HCT116 (cell line): ENCODE measurements around the gene COMMD3. TPM values are rescaled to one million over a fixed set of nuclear protein-coding genes. Genes with fewer than 3 reads are reported as not detected.

Experiments used
- ATAC-seq: fragments of 200-7000 bp; cut with Tn5 transposase; 2 replicates; pipeline ENCODE4 v1.9.1; 2020; ENCODE audit warnings: mild to moderate bottlenecking, moderate library complexity
- BruUV-seq: library from RNA; stranded (reverse); fragments of 400-500 nt; replicated peaks from 2 replicates; lab custom pipeline; 2021; lab: Mats Ljungman, UMichigan
- CTCF ChIA-PET: fragments of 300-600 bp; sonication (Branson Sonifier 250); formaldehyde crosslinking; loops from one replicate; lab custom pipeline; 2021; ENCODE audit warnings: antibody characterized with exemption; lab: Charles Lee
- POLR2A ChIA-PET: fragments of 300-600, 350-600 bp; sonication (Branson Sonifier 250); formaldehyde crosslinking; loops from one replicate; lab custom pipeline; 2021; ENCODE audit warnings: antibody characterized with exemption; lab: Charles Lee
- RAD21 ChIA-PET, 2 experiments: fragments of 300-600 bp; sonication (Branson Sonifier 250); formaldehyde crosslinking; loops; one replicate each; lab custom pipeline; 2023; ENCODE audit warnings: low total read pairs in 2 of 2; ENCODE audit not compliant: uncharacterized antibody in 2 of 2, unreplicated experiment in 2 of 2, low non-redundant PET in 1 of 2; lab: Charles Lee
- DNase-seq: peaks from one replicate; pipeline ENCODE4 v3.0.0-alpha.2; 2010; ENCODE audit warnings: low read depth, low spot score
- H2AFZ ChIP-seq: fragments of 200-600 bp; shearing (Covaris generic), sonication (generic); 2 replicates; pipeline ENCODE4 v1.6.1; 2017; ENCODE audit warnings: low read depth, mixed run types, mixed read lengths, antibody characterized with exemption, low read length; ENCODE audit not compliant: poor library complexity, severe bottlenecking
- H3K27ac ChIP-seq: 2 replicates; pipeline ENCODE4 v1.5.1; 2012; ENCODE audit warnings: low read depth, low read length
- H3K27me3 ChIP-seq: fragments of 200-600 bp; sonication (generic); 2 replicates; pipeline ENCODE4 v1.6.1; 2016; ENCODE audit warnings: mixed run types, low read length, mixed read lengths; ENCODE audit not compliant: insufficient read depth
- H3K36me3 ChIP-seq, 2 experiments: fragments of 200-500 bp in 1 of 2; fragments of 200-600 bp in 1 of 2; sonication (Bioruptor generic) in 1 of 2; sonication (generic) in 1 of 2; 2 replicates each; pipeline versions ENCODE4 v1.5.1 to v1.6.1; 2014 to 2016; ENCODE audit warnings: low read length in 2 of 2, inconsistent platforms in 1 of 2, mixed read lengths in 1 of 2, mixed run types in 1 of 2; ENCODE audit not compliant: insufficient read depth in 2 of 2, control insufficient read depth in 1 of 2
- H3K4me1 ChIP-seq, 2 experiments: fragments of 200-600 bp in 1 of 2; sonication (generic) in 1 of 2; 2 replicates each; pipeline versions ENCODE4 v1.5.1 to v1.6.1; 2012 to 2017; ENCODE audit warnings: low read length in 2 of 2, inconsistent platforms in 1 of 2, mild to moderate bottlenecking in 1 of 2, mixed read lengths in 1 of 2, mixed run types in 1 of 2, moderate library complexity in 1 of 2; ENCODE audit not compliant: insufficient read depth in 2 of 2, control insufficient read depth in 1 of 2
- H3K4me2 ChIP-seq: fragments of 200-600 bp; sonication (generic); 2 replicates; pipeline ENCODE4 v1.6.1; 2017; ENCODE audit warnings: mixed run types, low read length, mixed read lengths
- H3K4me3 ChIP-seq, 2 experiments: fragments of 200-600 bp in 1 of 2; sonication (generic) in 1 of 2; replicated peaks in 1 of 2; 2 replicates each; pipeline ENCODE4 v1.5.1; 2011 to 2016; ENCODE audit warnings: low read length in 2 of 2, control low read depth in 1 of 2, low read depth in 1 of 2, mild to moderate bottlenecking in 1 of 2, mixed read lengths in 1 of 2, mixed run types in 1 of 2
- H3K79me2 ChIP-seq: fragments of 200-600 bp; sonication (generic); 2 replicates; pipeline ENCODE4 v1.6.1; 2017; ENCODE audit warnings: mild to moderate bottlenecking, mixed run types, low read length, moderate library complexity, mixed read lengths; ENCODE audit not compliant: insufficient read depth
- H3K9ac ChIP-seq: fragments of 200-600 bp; sonication (generic); 2 replicates; pipeline ENCODE4 v1.6.1; 2016; ENCODE audit warnings: low read length, mixed read lengths
- H3K9me2 ChIP-seq: fragments of 200-600 bp; sonication (generic), shearing (Covaris generic); 2 replicates; pipeline ENCODE4 v1.6.1; 2017; ENCODE audit warnings: mixed run types, mild to moderate bottlenecking, moderate library complexity; ENCODE audit not compliant: insufficient read depth
- H3K9me3 ChIP-seq, 2 experiments: fragments of 200-500 bp in 1 of 2; fragments of 200-600 bp in 1 of 2; sonication (Bioruptor generic) in 1 of 2; sonication (generic) in 1 of 2; 2 replicates each; pipeline ENCODE4 v1.6.1; 2014 to 2017; ENCODE audit warnings: low read length in 2 of 2, mixed read lengths in 2 of 2, inconsistent platforms in 1 of 2, low read depth in 1 of 2, mild to moderate bottlenecking in 1 of 2, mixed run types in 1 of 2, moderate library complexity in 1 of 2; ENCODE audit not compliant: control insufficient read depth in 1 of 2, insufficient read depth in 1 of 2
- H4K20me1 ChIP-seq: fragments of 200-600 bp; sonication (generic), shearing (Covaris generic); 2 replicates; pipeline ENCODE4 v1.6.1; 2017; ENCODE audit warnings: mixed run types, mild to moderate bottlenecking, moderate library complexity; ENCODE audit not compliant: insufficient read depth
- CBX3 ChIP-seq: IDR thresholded peaks from 2 replicates; pipeline ENCODE4 v1.6.1; 2012; ENCODE audit warnings: low read depth
- CEBPB ChIP-seq: IDR thresholded peaks from 2 replicates; pipeline ENCODE4 v1.6.1; 2012; ENCODE audit warnings: low read depth
- EGR1 ChIP-seq: IDR thresholded peaks from 2 replicates; pipeline ENCODE4 v1.6.1; 2012; ENCODE audit warnings: low read depth
- ELF1 ChIP-seq: IDR thresholded peaks from 2 replicates; pipeline ENCODE4 v1.6.1; 2012; ENCODE audit warnings: low read depth, borderline replicate concordance
- EZH2 ChIP-seq: fragments of 200-600 bp; sonication (generic); IDR thresholded peaks from 2 replicates; pipeline ENCODE4 v1.6.1; 2017; ENCODE audit warnings: antibody characterized with exemption, mixed run types
- EZH2phosphoT487 ChIP-seq: fragments of 200-600 bp; IDR thresholded peaks from 2 replicates; pipeline ENCODE4 v1.6.1; 2018; ENCODE audit warnings: antibody characterized with exemption, borderline replicate concordance
- JUND ChIP-seq: IDR thresholded peaks from 2 replicates; pipeline ENCODE4 v1.6.1; 2012
- MAX ChIP-seq: IDR thresholded peaks from 2 replicates; pipeline ENCODE4 v1.6.1; 2012
- POLR2A ChIP-seq: IDR thresholded peaks from 2 replicates; pipeline ENCODE4 v1.7.0; 2011; ENCODE audit warnings: borderline replicate concordance; ENCODE audit not compliant: insufficient read depth, insufficient read length; ENCODE audit errors: extremely low read depth
- POLR2AphosphoS5 ChIP-seq: IDR thresholded peaks from 2 replicates; pipeline ENCODE4 v1.6.1; 2011; ENCODE audit warnings: mild to moderate bottlenecking, low read depth, low read length, moderate library complexity
- SIN3A ChIP-seq: IDR thresholded peaks from 2 replicates; pipeline ENCODE4 v1.6.1; 2012; ENCODE audit warnings: low read depth
- SP1 ChIP-seq: IDR thresholded peaks from 2 replicates; pipeline ENCODE4 v1.6.1; 2012; ENCODE audit warnings: low read depth
- TCF7L2 ChIP-seq: IDR thresholded peaks from 2 replicates; pipeline ENCODE4 v1.7.0; 2011; ENCODE audit warnings: borderline replicate concordance, inconsistent platforms; ENCODE audit not compliant: insufficient read depth, insufficient read length; ENCODE audit errors: extremely low read depth
- YY1 ChIP-seq: IDR thresholded peaks from 2 replicates; pipeline ENCODE4 v1.6.1; 2011; ENCODE audit warnings: low read length, low read depth, moderate library complexity, mild to moderate bottlenecking; ENCODE audit not compliant: insufficient replicate concordance; ENCODE audit errors: extremely low read depth
- ZBTB33 ChIP-seq: IDR thresholded peaks from 2 replicates; pipeline ENCODE4 v1.6.1; 2011; ENCODE audit warnings: mild to moderate bottlenecking, low read length, moderate library complexity; ENCODE audit not compliant: insufficient replicate concordance; ENCODE audit errors: extremely low read depth
- ZFX ChIP-seq: fragments of 450-650 bp; IDR thresholded peaks from 2 replicates; pipeline ENCODE4 v1.6.1; 2017
- ZNF274 ChIP-seq: fragments of 200-500 bp; sonication (Bioruptor generic); IDR thresholded peaks from 2 replicates; pipeline ENCODE4 v1.6.1; 2014; ENCODE audit warnings: mild to moderate bottlenecking, low read depth, low read length, inconsistent platforms
- intact Hi-C: fragments of 100-400 bp; cut with micrococcal nuclease; formaldehyde crosslinking; loops from 2 replicates; pipeline ENCODE4 v1.10.0; 2022
- total RNA-seq: library from RNA; stranded (reverse); gene quantifications from one replicate; pipeline ENCODE4 v1.2.1, GENCODE V29; 2021; ENCODE audit not compliant: unreplicated experiment
- TF ChIP-seq, protein P1 (sequence below): IDR thresholded peaks from 2 replicates; pipeline ENCODE4 v1.6.1; 2012
- TF ChIP-seq, protein P2 (sequence below), 3 experiments: fragments of 200-600 bp in 1 of 3; sonication (generic) in 1 of 3; IDR thresholded peaks in 2 of 3; conservative IDR thresholded peaks in 1 of 3; 2 replicates each; pipeline ENCODE4 v1.5.1; 2012 to 2017; ENCODE audit warnings: low read depth in 2 of 3, low read length in 2 of 3, antibody characterized with exemption in 1 of 3, borderline replicate concordance in 1 of 3, control low read depth in 1 of 3, mild to moderate bottlenecking in 1 of 3, mixed read lengths in 1 of 3, mixed run types in 1 of 3, moderate library complexity in 1 of 3; ENCODE audit not compliant: insufficient read depth in 1 of 3

The COMMD3 gene
- total RNA-seq, 1 experiment from 2014 or later: 43.0 TPM

DNA sequence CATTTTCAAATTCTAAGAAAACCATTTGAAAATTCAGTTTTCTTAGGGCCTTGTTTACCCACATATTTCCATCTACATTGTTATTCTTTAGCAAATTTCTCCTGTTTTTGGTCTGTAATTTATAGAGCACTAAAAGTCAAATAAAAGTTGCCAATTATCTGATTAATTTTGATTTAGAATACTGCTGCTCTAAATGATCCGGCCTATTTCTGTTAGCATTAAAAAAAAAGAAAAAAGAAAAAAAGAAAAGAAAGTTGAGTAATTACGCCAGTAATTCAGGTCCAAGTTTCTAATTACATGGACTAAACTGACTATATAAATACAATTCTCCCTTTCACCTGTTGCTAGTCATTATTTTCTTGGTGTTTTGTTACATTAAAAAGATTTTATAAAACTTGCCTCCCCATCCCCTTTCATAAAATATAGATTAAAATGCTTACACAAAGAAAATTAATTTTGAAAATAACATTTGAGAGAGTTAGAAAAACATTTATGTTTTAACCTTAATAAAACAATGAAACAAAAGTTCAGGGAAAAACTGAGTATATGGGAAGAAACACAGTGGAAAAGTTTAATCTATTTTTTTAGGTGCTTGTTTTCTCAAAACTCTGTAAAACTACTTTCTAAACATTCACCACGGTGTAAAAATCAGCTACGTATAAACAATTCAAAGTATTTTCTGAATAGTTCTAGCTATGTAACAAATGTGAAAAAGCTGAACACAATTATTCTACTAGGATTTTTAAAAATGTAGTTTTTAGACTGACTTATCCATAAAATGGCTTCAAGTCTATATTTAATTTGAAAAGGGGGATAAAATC is 6.8 kb upstream of the COMMD3 start:
- ATAC-seq (no peak), DNase-seq (no peak)
- TF ChIP-seq MAX: no peak
- TF ChIP-seq POLR2A: no peak
- no peak for TF ChIP-seq SP1
- TF ChIP-seq, protein P1, sequence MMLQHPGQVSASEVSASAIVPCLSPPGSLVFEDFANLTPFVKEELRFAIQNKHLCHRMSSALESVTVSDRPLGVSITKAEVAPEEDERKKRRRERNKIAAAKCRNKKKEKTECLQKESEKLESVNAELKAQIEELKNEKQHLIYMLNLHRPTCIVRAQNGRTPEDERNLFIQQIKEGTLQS: no peak
- no peak for TF ChIP-seq ZNF274
- TF ChIP-seq EGR1: no peak
- no peak for TF ChIP-seq EZH2
- TF ChIP-seq ZBTB33: no peak
- no peak for TF ChIP-seq ZFX
- no peak for TF ChIP-seq CBX3
- TF ChIP-seq JUND: no peak
- no peak for TF ChIP-seq CEBPB
- no peak for TF ChIP-seq YY1
- no peak for TF ChIP-seq TCF7L2
- no peak for TF ChIP-seq SIN3A
- TF ChIP-seq POLR2AphosphoS5: no peak
- TF ChIP-seq, protein P2, sequence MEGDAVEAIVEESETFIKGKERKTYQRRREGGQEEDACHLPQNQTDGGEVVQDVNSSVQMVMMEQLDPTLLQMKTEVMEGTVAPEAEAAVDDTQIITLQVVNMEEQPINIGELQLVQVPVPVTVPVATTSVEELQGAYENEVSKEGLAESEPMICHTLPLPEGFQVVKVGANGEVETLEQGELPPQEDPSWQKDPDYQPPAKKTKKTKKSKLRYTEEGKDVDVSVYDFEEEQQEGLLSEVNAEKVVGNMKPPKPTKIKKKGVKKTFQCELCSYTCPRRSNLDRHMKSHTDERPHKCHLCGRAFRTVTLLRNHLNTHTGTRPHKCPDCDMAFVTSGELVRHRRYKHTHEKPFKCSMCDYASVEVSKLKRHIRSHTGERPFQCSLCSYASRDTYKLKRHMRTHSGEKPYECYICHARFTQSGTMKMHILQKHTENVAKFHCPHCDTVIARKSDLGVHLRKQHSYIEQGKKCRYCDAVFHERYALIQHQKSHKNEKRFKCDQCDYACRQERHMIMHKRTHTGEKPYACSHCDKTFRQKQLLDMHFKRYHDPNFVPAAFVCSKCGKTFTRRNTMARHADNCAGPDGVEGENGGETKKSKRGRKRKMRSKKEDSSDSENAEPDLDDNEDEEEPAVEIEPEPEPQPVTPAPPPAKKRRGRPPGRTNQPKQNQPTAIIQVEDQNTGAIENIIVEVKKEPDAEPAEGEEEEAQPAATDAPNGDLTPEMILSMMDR (IDR thresholded peaks at IDR 0.05 in 2 of 3, conservative IDR thresholded peaks at IDR 0.05 in 1 of 3; ENCODE audit: borderline replicate concordance in 1 of 3, insufficient read depth in 1 of 3, low read depth in 2 of 3, low read length in 2 of 3): no peak
- TF ChIP-seq ELF1: no peak
- TF ChIP-seq EZH2phosphoT487: no peak
- H3K27me3 ChIP-seq: no peaks in the 10 kb centered on the region
- H3K27ac ChIP-seq: no peak overlapping the region
- H3K9me2 ChIP-seq: no peaks in the 10 kb centered on the region
- no TSS peak for BruUV-seq
- CTCF ChIA-PET: no interaction called here
- no peaks in the 10 kb centered on the region for H4K20me1 ChIP-seq
- no peak overlapping the region for H3K4me2 ChIP-seq
- H3K4me3 ChIP-seq: no peak overlapping the region
- intact Hi-C loops: no loop called here
- H3K36me3 ChIP-seq: no peaks in the 10 kb centered on the region
- no peaks in the 10 kb centered on the region for H3K9me3 ChIP-seq
- H3K79me2 ChIP-seq: no peaks in the 10 kb centered on the region
- H3K9ac ChIP-seq: no peak overlapping the region
- POLR2A ChIA-PET: no interaction called here
- peaks cover 0 to 6% of the 10 kb centered on the region in 2 experiments; a peak in 2 of 4 replicates for H3K4me1 ChIP-seq
- peak overlapping the region; percentile 14 for H2AFZ ChIP-seq
- RAD21 ChIA-PET: no interaction called here
